NCI-H2107 treated with DMSO at 0.1 percent for 48 hours (cell line): ENCODE data around the gene CCDC152.
"Not testable (repeated sequence)": the region's sequence is repeated elsewhere in the genome, so short reads cannot be mapped to it uniquely, and the experiment has no call there.

ENCODE experiments used
- DNase-seq: peaks from one replicate; lab custom pipeline; 2025; ENCODE audit not compliant: unreplicated experiment; lab: John Stamatoyannopoulos, UW

Gene CCDC152, protein sequence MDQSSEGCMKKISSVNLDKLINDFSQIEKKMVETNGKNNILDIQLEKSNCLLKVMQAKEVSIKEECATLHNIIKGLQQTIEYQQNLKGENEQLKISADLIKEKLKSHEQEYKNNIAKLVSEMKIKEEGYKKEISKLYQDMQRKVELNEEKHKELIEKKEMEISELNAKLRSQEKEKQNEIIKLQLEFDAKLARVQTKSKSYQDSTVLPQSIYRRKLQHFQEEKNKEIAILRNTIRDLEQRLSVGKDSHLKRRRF

DNA sequence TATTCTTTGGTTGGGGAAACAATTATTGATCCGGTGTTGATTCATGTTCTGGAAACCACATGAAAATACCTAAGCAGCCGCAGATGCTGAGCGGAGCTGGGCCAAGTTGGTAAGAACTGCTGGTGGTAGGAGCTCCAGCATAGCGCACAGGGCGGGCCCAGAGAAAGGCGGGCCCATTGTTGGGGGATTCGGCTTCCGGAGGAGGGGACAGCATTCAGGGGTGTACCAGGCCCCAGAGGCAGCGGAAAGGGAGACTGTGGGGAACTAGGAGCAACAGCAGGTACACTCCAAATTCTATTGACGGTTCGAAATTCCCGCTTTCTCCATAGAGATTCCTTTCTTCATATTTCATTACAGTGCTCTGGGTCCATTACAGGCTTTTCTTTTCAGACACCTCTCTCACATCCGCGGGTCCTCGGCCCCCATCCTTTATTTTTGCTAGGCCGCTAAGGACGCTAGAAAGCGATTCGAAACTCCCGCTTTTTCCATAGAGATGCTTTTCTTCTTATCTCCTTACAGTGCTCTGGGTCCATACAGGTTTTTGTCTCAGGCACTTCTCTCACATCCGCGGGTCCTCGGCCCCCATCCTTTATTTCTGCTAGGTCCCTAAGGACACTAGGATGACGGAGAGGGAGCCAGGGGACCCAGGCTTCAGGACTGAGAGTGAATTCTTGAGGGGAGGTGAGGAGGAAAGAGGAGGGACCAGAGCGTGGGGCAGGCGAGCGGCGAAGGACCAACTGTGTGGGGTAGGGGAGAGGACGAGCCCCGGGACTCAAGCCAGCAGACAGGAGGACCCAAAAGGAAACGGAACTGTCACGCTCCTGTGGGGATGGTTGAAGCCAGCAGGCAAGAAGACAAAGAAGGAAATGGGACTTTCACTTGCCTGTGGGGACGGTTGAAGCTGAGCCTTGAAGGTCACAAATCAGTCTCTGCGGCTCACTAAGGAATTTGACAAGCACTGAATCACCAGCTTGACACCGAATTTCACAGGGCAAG, at the start of gene CCDC152:
TSS of gene CCDC152 (plus strand) at position 213 of the 996 bp plus-strand sequence. CDS start 2,304 bp downstream, outside the sequence.
- no peak for DNase-seq

DNA sequence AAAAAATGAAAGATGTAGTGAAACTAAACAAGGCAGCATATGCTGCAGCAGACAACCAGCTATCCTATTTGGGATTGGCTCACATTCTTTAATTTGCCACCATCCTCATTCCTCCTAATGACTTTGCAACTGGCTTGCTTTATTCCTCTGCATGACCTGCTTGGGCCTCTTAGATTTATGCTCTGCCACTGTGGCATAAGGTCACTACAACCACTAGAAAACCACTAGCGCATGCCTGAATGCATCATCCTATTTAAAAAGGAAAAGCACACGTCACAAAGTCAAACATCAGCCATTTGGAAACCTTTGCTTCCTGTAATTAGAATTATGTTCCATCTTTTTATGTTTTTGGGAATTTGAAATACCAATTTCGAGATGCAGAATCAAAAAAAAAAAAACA, 40.8 kb upstream of the CCDC152 start:
- no peak for DNase-seq

DNA sequence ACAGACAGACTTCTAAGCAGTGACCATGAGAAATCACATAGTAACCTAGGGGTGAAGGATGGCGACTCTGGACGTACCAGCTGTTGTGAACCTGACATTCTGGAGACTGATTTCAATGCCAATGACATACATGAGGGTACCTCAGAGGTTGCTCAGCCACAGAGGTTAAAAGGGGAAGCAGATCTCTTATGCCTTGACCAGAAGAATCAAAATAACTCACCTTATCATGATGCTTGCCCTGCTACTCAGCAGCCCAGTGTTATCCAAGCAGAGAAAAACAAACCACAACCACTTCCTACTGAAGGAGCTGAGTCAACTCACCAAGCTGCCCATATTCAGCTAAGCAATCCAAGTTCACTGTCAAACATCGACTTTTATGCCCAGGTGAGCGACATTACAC, 38.0 kb upstream of the CCDC152 start:
- no peak for DNase-seq

DNA sequence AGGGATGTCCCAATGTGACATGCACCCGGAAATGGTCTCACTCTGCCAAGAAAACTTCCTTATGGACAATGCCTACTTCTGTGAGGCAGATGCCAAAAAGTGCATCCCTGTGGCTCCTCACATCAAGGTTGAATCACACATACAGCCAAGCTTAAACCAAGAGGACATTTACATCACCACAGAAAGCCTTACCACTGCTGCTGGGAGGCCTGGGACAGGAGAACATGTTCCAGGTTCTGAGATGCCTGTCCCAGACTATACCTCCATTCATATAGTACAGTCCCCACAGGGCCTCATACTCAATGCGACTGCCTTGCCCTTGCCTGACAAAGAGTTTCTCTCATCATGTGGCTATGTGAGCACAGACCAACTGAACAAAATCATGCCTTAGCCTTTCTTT, 37.6 kb upstream of the CCDC152 start:
- no peak for DNase-seq

DNA sequence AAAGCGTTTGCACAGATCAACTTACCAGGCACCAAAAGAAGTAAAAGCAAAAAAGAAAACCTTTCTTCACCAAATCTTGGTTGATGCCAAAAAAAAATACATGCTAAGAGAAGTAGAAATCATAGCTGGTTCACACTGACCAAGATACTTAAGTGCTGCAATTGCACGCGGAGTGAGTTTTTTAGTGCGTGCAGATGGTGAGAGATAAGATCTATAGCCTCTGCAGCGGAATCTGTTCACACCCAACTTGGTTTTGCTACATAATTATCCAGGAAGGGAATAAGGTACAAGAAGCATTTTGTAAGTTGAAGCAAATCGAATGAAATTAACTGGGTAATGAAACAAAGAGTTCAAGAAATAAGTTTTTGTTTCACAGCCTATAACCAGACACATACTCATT, 36.4 kb upstream of the CCDC152 start:
- DNase-seq: no peak

DNA sequence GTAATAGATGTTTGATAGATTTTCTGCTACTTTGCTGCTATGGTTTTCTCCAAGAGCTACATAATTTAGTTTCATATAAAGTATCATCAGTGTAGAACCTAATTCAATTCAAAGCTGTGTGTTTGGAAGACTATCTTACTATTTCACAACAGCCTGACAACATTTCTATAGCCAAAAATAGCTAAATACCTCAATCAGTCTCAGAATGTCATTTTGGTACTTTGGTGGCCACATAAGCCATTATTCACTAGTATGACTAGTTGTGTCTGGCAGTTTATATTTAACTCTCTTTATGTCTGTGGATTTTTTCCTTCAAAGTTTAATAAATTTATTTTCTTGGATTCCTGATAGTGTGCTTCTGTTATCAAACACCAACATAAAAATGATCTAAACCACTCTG, 35.1 kb upstream of the CCDC152 start:
- DNase-seq: no peak

DNA sequence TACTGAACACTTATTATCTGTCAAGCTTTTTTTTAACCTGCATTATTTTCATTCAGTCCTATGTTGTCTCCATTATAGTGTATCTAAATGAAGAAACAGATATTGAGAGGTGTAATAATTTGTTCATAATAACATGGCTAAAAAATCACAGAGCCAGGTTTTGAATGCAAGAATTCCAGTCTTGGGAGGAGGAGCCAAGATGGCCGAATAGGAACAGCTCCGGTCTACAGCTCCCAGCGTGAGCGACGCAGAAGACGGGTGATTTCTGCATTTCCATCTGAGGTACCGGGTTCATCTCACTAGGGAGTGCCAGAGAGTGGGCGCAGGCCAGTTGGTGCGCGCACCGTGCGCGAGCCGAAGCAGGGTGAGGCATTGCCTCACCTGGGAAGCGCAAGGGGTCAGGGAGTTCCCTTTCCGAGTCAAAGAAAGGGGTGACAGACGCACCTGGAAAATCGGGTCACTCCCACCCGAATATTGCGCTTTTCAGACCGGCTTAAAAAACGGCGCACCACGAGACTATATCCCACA, 22.0 kb upstream of the CCDC152 start:
- not testable (repeated sequence) for DNase-seq

DNA sequence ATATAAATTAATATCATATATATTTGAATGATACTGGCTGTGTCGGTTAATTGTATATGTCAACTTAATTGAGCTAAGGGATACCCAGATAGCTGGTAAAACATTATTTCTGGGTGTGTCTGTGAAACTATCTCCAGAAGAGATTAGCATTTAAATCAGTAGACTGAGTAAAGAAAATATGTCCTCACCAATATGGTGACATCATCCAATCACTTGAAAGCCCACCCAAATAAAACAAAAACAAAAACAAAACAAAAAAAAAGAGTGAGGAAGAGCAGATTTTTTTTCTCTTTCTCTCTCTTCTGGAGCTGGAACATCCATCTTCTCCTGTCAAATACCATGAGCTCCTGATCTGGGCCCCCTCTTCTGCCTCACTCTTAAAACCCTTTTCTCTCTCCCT, 15.7 kb upstream of the CCDC152 start:
- no peak for DNase-seq

DNA sequence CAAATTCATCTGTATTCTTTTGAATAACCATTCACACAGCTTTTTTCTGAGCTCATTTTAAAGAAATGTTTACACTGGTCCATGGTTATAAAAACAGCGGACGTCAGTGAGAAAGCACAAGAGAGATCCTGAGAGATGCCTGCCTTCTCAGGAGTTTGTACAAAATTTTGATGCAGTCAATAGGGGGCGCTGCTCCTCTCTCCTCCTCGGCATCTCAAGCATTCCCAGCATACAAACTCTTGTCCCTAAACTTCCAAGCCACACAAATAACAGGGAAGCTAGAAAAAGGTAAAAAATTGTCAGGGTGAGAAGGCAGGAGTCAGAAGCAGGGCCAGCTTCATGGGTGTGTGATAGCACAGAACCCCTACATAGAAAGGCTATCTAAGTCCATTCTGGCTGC, 11.2 kb upstream of the CCDC152 start:
- no peak for DNase-seq

DNA sequence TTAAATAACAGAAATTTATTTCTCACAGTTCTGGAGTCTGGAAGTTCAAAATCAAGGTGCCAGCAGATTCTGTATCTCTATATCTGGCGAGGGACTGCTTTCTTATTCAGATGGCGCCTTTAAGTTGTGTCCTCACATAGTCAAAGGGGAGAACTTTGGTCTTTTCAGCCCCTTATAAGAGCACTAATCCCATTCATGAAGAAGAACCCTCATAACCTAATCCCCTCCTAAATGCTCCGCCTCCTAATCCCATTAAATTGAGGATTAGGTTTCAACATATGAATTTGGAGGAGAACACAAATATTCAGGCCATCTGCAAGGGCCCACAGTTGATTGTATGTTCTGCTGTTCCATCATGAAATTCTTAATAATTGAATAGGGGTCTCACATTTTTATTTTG, 10.8 kb upstream of the CCDC152 start:
- DNase-seq: no peak

DNA sequence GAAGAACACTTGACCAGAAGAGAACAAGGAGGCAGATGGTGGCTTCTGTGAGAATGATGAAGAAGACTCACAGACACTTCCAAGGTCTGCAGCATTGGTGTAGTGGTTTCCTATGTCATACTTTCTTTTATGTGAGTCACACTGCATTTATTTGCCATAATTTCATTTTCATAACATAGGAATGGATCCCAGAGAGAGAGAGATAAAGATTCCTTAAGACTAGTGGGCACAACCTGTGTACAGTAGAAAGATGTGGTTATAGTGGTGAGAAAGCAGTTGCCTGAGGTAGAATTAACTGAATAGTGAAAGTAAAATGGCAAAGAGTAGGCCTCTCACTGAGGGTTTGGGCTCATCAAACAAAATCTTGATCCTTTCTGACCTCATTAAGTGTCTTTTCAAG, 7.6 kb upstream of the CCDC152 start:
- DNase-seq: no peak

DNA sequence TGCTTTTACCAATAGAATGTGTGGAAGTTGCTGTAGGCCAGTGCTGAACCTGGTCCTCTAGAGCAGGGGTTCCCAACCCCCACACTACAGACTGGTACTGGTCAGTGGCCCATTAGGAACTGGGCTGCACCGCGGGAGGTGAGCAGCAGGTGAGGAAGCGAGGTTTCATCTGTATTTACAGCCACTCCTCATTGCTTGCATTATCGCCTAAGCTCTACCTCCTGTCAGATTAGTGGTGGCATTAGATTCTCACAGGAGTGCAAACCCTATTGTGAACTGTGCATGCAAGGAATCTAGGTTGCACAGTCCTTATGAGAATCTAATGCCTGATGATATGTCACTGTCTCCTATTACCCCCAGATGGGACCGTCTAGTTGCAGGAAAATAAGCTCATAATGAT, 6.1 kb upstream of the CCDC152 start:
- no peak for DNase-seq

DNA sequence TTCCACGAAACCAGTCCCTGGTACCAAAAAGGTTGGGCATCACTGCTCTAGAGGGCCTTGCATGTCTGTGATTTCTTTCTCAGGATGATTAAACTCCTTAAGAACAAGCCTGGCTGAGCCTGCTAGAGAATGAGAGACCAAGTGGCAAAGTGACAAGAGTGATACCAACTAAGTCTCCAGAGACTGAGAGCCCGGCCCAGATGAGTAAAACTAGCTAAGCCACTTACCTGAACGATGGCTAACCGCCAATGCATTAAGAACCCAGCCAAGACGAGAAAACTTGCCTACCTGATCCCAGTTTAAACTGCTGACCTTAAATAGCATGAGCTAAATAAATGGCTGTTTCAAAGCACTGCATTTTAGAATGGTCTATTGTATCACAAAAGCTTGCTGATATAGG, 5.6 kb upstream of the CCDC152 start:
- DNase-seq: no peak

DNA sequence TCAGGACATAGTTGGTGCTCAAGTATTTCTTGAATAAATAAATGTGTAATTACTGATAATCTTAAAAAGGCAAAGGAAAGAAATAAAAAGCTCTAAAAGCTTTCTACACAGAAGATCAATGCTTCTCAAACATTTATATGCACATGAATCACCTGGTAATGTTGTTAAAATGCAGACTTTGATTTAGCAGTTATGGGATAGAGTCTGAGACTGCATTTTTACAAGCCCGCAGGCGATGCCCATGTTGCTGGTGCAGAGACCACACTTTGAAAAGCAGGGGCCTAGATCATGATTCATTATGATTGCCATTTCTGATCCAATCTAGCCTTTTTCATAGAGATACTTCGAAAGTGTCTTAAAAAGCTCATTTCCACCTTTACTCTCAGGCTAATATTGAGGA, 3.5 kb upstream of the CCDC152 start:
- DNase-seq: no peak

DNA sequence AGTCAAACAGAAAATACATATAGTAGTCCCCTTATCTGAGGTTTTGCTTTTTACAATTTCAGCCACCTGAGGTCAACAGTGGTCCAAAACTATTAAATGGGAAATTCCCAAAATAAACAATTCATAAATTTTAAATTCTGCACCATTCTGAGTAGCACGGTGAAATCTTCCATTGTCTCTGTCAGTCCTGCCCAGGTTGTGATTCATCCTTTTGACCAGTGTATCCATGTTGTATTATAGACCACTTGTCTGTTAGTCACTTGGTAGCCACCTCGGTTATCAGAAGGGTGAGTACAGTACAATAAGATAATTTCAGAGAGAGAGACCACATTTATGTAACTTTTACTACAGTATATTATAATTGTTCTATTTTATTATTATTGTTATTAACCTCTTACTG, 2.8 kb downstream of the CCDC152 start:
- no peak for DNase-seq

DNA sequence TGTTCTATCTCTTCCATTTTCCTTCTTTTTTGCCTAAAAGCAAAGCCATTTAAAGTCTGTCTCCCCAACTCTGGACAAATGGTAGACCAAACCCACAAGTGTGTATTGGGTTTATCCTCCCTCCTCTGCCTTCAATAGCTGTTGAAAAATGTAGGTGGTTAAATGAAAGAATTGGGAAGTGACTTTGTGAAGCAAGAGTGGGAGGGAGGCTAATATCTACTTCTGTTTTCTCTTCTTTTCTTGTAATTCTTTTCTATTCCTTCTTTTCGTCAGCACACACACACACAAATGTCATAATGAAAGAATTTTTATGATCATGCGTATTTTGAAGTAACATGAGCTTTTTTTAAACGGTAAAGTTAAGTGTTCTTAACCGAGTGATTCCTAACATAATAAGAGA, 3.8 kb downstream of the CCDC152 start:
- DNase-seq: no peak

DNA sequence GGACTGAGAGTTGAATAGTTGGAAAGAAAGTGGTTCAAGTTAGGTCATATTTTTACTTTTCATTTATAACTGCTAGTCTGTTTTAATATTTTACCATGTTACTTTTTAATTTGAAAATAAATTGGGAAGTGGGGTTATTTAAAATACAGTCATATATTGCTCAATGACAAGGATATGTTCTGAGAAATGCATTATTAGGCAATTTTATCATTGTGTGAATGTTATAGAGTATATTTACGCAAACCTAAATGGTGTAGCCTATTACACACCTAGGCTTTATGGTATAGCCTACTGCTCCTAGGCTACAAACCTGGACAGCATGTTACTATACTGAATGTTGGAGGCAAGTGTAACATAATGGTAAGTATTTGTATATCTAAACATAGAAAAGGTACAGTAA, 5.2 kb downstream of the CCDC152 start:
- no peak for DNase-seq

DNA sequence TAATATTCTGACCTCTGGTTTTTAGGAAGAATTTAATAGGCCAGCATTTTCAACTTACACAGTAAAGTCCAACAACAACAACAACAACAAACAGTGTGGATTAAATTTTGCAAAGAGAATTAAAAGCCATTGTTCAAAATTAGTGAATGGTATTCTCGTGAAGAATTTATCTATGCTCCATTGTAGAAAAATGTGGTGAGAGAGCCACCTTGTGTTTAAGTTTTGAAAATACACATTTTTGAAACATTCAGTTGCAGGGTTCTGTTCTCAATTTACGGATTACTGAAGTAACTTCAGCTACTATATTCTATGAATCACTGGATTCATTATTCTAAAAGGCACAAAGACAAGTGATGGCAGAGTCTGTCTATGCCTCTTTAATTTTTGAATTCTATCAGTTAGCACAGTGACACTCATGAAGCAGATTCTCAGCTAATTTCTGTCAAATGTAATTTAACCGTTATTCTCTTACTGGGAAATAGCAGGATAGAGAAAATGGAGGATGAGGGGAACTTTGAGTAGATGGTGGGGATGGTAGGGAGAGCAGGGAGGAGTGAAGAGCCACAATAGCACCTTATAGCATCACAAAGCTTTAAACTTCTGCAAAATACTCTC, 11.0 kb downstream of the CCDC152 start:
- DNase-seq: peak; percentile 27

DNA sequence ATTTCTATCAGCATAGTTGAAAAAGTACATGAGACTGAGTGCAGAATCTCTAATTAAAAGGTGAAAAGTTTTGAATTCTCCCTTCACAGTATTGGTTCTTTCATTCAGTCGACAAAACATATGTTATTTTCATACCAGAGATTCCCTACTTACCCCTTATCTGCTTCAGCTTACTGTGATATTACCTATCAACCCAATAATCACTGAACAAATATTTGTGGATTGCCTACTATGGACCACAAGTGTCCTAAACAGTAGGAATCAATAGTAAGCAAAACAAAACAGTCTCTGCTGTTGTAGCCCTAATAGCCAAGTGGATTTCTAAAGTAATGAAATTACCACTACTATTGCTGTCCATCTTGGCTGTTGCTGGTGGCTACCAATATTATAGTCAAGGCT, 11.5 kb downstream of the CCDC152 start:
- DNase-seq: no peak

DNA sequence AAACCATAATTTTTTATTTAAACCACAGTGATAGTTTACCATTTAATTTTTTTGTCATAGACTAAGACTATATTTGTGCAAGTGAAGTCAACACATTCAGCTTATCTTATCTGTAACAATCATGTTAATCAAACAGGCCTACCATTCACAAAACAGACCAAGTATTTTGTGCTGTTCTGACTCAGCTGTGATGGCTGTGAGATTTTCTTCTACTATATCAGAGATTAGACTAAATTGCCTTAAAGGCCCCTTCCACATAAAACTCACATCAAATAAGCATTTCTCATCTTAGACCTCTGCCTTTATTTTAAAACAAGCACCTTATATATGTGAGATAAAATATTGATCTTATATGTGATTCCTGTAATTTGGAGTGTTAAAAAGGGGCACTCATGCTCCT, 13.4 kb downstream of the CCDC152 start:
- DNase-seq: no peak

DNA sequence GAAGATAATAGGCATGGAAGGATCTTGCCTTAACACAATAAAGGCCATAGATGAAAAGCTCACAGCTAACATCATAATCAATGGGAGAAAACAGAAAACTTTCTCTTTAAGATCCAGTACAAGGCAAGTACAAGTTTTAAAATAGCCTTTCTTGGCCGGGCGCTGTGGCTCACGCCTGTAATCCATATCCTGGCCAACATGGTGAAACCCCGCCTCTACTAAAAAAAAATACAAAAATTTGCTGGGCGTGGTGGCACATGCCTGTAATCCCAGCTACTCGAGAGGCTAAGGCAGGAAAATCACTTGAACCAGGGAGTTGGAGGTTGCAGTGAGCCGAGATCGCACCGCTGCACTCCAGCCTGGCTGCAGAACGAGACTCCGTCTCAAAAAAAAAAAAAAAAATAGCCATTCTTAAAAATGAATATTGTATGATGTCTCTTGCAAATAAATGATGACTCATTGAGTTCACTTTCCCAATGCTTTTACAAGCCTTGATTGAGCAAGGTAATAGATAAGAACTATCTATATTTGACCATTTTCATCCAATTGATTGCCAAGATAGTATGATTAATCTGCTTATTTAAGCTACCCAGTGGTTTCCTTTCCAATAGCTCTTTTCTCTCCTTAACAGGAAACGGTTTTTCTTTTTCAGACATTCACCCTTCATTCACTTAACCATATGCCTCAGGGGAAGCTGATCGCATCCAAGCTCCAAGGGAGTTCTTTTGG, 15.8 kb downstream of the CCDC152 start:
- DNase-seq: no peak
